ENCODE results near the gene PCDHGA7. TPM values are rescaled to one million over a fixed set of nuclear protein-coding genes. Genes with fewer than 3 reads are reported as not detected.
"Not testable (repeated sequence)": the region's sequence is repeated elsewhere in the genome, so short reads cannot be mapped to it uniquely, and the experiment has no call there.

Gene PCDHGA7
- total and polyA plus RNA-seq, 10 donors: 0.18 to 5.4 (median 2.0) TPM

DNA sequence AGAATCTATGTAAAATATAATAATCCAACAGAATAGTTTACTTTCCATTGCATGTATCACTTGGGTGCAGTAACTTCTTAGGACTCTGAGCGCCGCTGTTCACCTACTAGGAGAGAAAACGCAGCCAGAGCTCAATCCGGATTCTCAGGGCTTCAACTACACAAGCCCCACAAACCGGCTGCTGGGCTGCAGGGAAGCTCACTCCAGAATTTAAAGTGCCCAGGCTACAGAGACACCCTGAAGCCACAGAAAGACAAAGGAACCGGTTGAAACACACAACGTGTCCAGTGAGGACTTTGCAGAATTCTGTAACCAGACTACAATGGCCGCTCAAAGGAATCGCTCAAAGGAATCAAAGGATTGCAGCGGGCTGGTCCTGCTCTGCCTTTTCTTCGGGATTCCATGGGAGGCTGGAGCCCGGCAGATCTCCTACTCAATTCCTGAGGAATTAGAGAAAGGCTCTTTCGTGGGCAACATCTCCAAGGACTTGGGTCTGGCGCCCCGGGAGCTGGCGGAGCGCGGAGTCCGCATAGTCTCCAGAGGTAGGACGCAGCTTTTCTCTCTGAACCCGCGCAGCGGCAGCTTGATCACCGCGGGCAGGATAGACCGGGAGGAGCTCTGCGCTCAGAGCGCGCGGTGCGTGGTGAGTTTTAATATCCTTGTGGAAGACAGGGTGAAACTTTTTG lies 30.5 kb downstream of the PCDHGA7 start, which contains the start of gene PCDHGA10:
Gene PCDHGA10, plus strand, starts transcription at position 134 of the 686 bp plus-strand sequence. Its CDS starts 189 bp downstream, at position 323.
- no peak for DNase-seq
- intact Hi-C loops (cut with DNase I; ENCODE audit: low total_unique reads): no loop called here
- H3K36me3 ChIP-seq: peaks cover 0 to 6% (median 0%) of the 10 kb centered on the region in 6 donors
- H3K27me3 ChIP-seq (replicated peaks in 1 of 7): peaks cover 0 to 99% (median 30%) of the 10 kb centered on the region in 7 donors
- no peak within 1 kb of the TSS for H3K27ac ChIP-seq
- 12 to 16% (median 14%) methylated on average over 25 to 31 of the region's 31 CpGs for WGBS, 5 donors
- peak within 1 kb of the TSS; percentile 11 to 60 (median 32) for H3K4me3 ChIP-seq
- H3K9me3 ChIP-seq: peaks cover 4 to 98% (median 88%) of the 10 kb centered on the region in 8 donors
- no peak for TF ChIP-seq POLR2A (IDR thresholded peaks at IDR 0.05)
- TF ChIP-seq POLR2AphosphoS5 (IDR thresholded peaks at IDR 0.05): no peak
- TF ChIP-seq, protein P1, sequence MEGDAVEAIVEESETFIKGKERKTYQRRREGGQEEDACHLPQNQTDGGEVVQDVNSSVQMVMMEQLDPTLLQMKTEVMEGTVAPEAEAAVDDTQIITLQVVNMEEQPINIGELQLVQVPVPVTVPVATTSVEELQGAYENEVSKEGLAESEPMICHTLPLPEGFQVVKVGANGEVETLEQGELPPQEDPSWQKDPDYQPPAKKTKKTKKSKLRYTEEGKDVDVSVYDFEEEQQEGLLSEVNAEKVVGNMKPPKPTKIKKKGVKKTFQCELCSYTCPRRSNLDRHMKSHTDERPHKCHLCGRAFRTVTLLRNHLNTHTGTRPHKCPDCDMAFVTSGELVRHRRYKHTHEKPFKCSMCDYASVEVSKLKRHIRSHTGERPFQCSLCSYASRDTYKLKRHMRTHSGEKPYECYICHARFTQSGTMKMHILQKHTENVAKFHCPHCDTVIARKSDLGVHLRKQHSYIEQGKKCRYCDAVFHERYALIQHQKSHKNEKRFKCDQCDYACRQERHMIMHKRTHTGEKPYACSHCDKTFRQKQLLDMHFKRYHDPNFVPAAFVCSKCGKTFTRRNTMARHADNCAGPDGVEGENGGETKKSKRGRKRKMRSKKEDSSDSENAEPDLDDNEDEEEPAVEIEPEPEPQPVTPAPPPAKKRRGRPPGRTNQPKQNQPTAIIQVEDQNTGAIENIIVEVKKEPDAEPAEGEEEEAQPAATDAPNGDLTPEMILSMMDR (IDR thresholded peaks at IDR 0.05 in 8 of 11, conservative IDR thresholded peaks at IDR 0.05 in 3 of 11): peak in 9 of 11 experiments; percentile 3 to 65 (median 44)
- H3K4me1 ChIP-seq: peaks cover 0 to 21% (median 5%) of the 10 kb centered on the region in 6 donors

DNA sequence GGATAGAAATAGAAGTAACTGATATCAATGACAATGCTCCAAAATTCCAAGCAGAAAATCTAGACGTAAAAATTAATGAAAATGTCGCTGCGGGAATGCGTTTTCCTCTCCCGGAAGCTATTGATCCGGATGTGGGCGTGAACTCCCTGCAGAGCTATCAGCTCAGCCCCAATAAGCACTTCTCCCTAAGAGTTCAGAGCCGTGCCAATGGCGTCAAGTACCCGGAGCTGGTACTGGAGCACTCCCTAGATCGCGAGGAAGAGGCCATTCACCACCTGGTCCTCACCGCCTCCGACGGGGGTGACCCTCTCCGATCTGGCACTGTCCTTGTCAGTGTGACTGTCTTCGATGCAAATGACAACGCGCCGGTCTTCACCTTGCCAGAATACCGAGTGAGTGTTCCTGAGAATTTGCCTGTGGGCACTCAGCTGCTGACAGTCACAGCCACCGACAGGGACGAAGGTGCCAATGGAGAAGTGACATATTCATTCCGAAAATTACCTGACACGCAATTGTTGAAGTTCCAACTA lies 31.1 kb downstream of the PCDHGA7 start:
- H3K27ac ChIP-seq: no peak overlapping the region
- peak overlapping the region; percentile 11 to 60 (median 32) for H3K4me3 ChIP-seq
- peaks cover 4 to 98% (median 88%) of the 10 kb centered on the region in 8 donors for H3K9me3 ChIP-seq
- 15 to 21% (median 17%) methylated on average over 25 of the region's 25 CpGs for WGBS, 5 donors
- intact Hi-C loops (cut with DNase I; ENCODE audit: low total_unique reads): no loop called here
- TF ChIP-seq POLR2AphosphoS5 (IDR thresholded peaks at IDR 0.05): no peak
- TF ChIP-seq POLR2A (IDR thresholded peaks at IDR 0.05): no peak
- TF ChIP-seq, protein P1 (IDR thresholded peaks at IDR 0.05 in 8 of 11, conservative IDR thresholded peaks at IDR 0.05 in 3 of 11): no peak
- H3K36me3 ChIP-seq: peaks cover 0 to 6% (median 0%) of the 10 kb centered on the region in 6 donors
- H3K27me3 ChIP-seq (replicated peaks in 1 of 7): peaks cover 0 to 99% (median 28%) of the 10 kb centered on the region in 7 donors
- no peak for DNase-seq
- peaks cover 0 to 21% (median 5%) of the 10 kb centered on the region in 6 donors for H3K4me1 ChIP-seq

DNA sequence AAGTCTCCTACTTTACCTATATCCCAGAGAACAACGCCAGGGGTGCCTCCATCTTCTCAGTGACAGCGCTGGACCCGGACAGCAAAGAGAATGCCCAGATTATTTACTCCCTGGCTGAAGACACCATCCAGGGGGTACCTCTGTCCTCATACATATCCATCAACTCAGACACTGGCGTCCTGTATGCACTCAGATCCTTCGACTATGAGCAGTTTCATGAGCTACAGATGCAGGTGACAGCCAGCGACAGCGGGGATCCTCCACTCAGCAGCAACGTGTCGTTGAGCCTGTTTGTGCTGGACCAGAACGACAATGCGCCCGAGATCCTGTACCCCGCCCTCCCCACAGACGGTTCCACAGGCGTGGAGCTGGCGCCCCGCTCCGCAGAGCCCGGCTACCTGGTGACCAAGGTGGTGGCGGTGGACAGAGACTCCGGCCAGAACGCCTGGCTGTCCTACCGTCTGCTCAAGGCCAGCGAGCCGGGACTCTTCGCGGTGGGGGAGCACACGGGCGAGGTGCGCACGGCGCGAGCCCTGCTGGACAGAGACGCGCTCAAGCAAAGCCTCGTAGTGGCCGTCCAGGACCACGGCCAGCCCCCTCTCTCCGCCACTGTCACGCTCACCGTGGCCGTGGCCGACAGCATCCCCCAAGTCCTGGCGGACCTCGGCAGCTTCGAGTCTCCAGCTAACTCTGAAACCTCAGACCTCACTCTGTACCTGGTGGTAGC lies 32.2 kb downstream of the PCDHGA7 start:
- 24 to 39% (median 30%) methylated on average over 9 to 46 of the region's 46 CpGs for WGBS, 5 donors
- not testable (repeated sequence) for H3K36me3 ChIP-seq, DNase-seq, H3K27ac ChIP-seq
- intact Hi-C loops (cut with DNase I; ENCODE audit: low total_unique reads): loop anchor here (5.0 kb wide), 1 partner anchor 148 kb away; no protein-coding TSS in a partner anchor
- Histone ChIP-seq H3K4me3 (peak overlapping the region in 1 of 8 donors; percentile 37), H3K27me3 (replicated peaks in 1 of 7) (peaks cover 0 to 99% (median 29%) of the 10 kb centered on the region in 7 donors), H3K9me3 (peaks cover 3 to 98% (median 88%) of the 10 kb centered on the region in 8 donors), H3K4me1 (peaks cover 0 to 21% (median 5%) of the 10 kb centered on the region in 6 donors)

DNA sequence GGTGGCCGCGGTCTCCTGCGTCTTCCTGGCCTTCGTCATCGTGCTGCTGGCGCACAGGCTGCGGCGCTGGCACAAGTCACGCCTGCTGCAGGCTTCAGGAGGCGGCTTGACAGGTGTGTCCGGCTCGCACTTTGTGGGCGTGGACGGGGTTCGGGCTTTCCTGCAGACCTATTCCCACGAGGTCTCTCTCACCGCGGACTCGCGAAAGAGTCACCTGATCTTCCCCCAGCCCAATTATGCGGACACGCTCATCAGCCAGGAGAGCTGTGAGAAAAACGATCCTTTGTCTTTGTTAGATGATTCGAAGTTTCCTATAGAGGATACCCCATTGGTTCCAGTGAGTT lies 32.7 kb downstream of the PCDHGA7 start:
- Histone ChIP-seq H3K4me1 (peaks cover 0 to 21% (median 5%) of the 10 kb centered on the region in 6 donors), H3K27me3 (replicated peaks in 1 of 7) (peaks cover 0 to 99% (median 27%) of the 10 kb centered on the region in 7 donors), H3K9me3 (peaks cover 2 to 98% (median 88%) of the 10 kb centered on the region in 8 donors), H3K4me3 (peak overlapping the region in 1 of 8 donors; percentile 37)
- 18 to 39% (median 23%) methylated on average over 11 to 24 of the region's 24 CpGs for WGBS, 5 donors
- intact Hi-C loops (cut with DNase I; ENCODE audit: low total_unique reads): loop anchor here (5.0 kb wide), 1 partner anchor 147 kb away; no protein-coding TSS in a partner anchor
- H3K36me3 ChIP-seq, DNase-seq, H3K27ac ChIP-seq: not testable (repeated sequence)

Data from spleen (tissue), 11 donors.